ENCODE data around the gene MAGI3.

MAGI3 gene

GRCh38 chr1:113543110-113543509 is 152.8 kb downstream of the MAGI3 start:
- no peak for DNase-seq (ENCODE audit: extremely low read depth, insufficient read length)
- H3K4me3 ChIP-seq (replicated peaks; ENCODE audit: low read depth, low read length): no peak overlapping the region
- TF ChIP-seq CTCF (IDR thresholded peaks at IDR 0.05; ENCODE audit: insufficient read depth, low read length, poor library complexity, severe bottlenecking): no peak
- H3K36me3 ChIP-seq (ENCODE audit: control insufficient read depth, insufficient read depth, low read length): no peaks in the 10 kb centered on the region
- H3K27me3 ChIP-seq (replicated peaks; ENCODE audit: control insufficient read depth, insufficient read depth, low read length): no peaks in the 10 kb centered on the region

GRCh38 chr1:113545210-113545609 is 154.9 kb downstream of the MAGI3 start:
- DNase-seq (ENCODE audit: extremely low read depth, insufficient read length): no peak
- H3K27me3 ChIP-seq (replicated peaks; ENCODE audit: control insufficient read depth, insufficient read depth, low read length): no peaks in the 10 kb centered on the region

DNA sequence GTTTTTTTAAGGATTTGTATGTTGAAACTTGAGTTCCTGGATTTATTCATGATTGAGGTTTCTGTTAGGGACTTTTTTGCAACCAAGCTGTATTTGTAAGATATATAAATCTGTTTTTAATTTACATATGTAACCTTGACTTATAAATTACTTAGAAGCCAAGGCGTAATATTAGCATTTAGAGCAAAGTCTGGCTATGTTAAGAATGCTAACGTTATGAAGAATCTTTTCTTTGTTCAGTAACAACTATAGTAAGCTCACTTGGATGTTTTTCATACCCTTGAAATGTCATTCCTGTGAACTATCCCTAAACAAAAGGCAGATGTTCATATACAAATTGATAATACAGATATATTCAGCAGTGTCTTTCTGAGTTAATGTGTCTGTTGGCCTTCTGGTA is 155.3 kb downstream of the MAGI3 start:
- H3K4me3 ChIP-seq (replicated peaks; ENCODE audit: low read depth, low read length): no peak overlapping the region
- no peaks in the 10 kb centered on the region for H3K36me3 ChIP-seq (ENCODE audit: control insufficient read depth, insufficient read depth, low read length)
- no peak for DNase-seq (ENCODE audit: extremely low read depth, insufficient read length)
- no peaks in the 10 kb centered on the region for H3K27me3 ChIP-seq (replicated peaks; ENCODE audit: control insufficient read depth, insufficient read depth, low read length)
- TF ChIP-seq CTCF (IDR thresholded peaks at IDR 0.05; ENCODE audit: insufficient read depth, low read length, poor library complexity, severe bottlenecking): no peak

More at GRCh38 chr1:113545210-113545609, 154.9 kb downstream of the MAGI3 start:
- Histone ChIP-seq H3K36me3 (ENCODE audit: control insufficient read depth, insufficient read depth, low read length) (no peaks in the 10 kb centered on the region), H3K4me3 (replicated peaks; ENCODE audit: low read depth, low read length) (no peak overlapping the region)
- no peak for TF ChIP-seq CTCF (IDR thresholded peaks at IDR 0.05; ENCODE audit: insufficient read depth, low read length, poor library complexity, severe bottlenecking)

- H3K4me3 ChIP-seq (replicated peaks; ENCODE audit: low read depth, low read length): no peak overlapping the region
- DNase-seq (ENCODE audit: extremely low read depth, insufficient read length): no peak
- H3K27me3 ChIP-seq (replicated peaks; ENCODE audit: control insufficient read depth, insufficient read depth, low read length): no peaks in the 10 kb centered on the region
- no peak for TF ChIP-seq CTCF (IDR thresholded peaks at IDR 0.05; ENCODE audit: insufficient read depth, low read length, poor library complexity, severe bottlenecking)
- H3K36me3 ChIP-seq (ENCODE audit: control insufficient read depth, insufficient read depth, low read length): no peaks in the 10 kb centered on the region
Measured at GRCh38 chr1:113551728-113552127, 161.4 kb downstream of the MAGI3 start.

GRCh38 chr1:113552244-113552643 is 161.9 kb downstream of the MAGI3 start:
- H3K36me3 ChIP-seq (ENCODE audit: control insufficient read depth, insufficient read depth, low read length): no peaks in the 10 kb centered on the region
- TF ChIP-seq CTCF (IDR thresholded peaks at IDR 0.05; ENCODE audit: insufficient read depth, low read length, poor library complexity, severe bottlenecking): no peak
- no peaks in the 10 kb centered on the region for H3K27me3 ChIP-seq (replicated peaks; ENCODE audit: control insufficient read depth, insufficient read depth, low read length)
- no peak for DNase-seq (ENCODE audit: extremely low read depth, insufficient read length)
- H3K4me3 ChIP-seq (replicated peaks; ENCODE audit: low read depth, low read length): no peak overlapping the region

GRCh38 chr1:113557187-113557586 is 166.9 kb downstream of the MAGI3 start:
- DNase-seq (ENCODE audit: extremely low read depth, insufficient read length): no peak

More at GRCh38 chr1:113557187-113557586, 166.9 kb downstream of the MAGI3 start:
- no peaks in the 10 kb centered on the region for H3K27me3 ChIP-seq (replicated peaks; ENCODE audit: control insufficient read depth, insufficient read depth, low read length)
- no peak for TF ChIP-seq CTCF (IDR thresholded peaks at IDR 0.05; ENCODE audit: insufficient read depth, low read length, poor library complexity, severe bottlenecking)
- H3K36me3 ChIP-seq (ENCODE audit: control insufficient read depth, insufficient read depth, low read length): no peaks in the 10 kb centered on the region
- no peak overlapping the region for H3K4me3 ChIP-seq (replicated peaks; ENCODE audit: low read depth, low read length)
